Measurements from ENCODE around the gene MOBP.

The MOBP gene

GRCh38 chr3:39440316-39440715, 27.2 kb upstream of the MOBP start:
- no peak overlapping the region for H3K4me3 ChIP-seq (replicated peaks in 1 of 2; ENCODE audit: low read depth in 2 of 2, low read length in 2 of 2)
- DNase-seq (ENCODE audit: low read depth in 2 of 2): no peak
- TF ChIP-seq, protein P1, sequence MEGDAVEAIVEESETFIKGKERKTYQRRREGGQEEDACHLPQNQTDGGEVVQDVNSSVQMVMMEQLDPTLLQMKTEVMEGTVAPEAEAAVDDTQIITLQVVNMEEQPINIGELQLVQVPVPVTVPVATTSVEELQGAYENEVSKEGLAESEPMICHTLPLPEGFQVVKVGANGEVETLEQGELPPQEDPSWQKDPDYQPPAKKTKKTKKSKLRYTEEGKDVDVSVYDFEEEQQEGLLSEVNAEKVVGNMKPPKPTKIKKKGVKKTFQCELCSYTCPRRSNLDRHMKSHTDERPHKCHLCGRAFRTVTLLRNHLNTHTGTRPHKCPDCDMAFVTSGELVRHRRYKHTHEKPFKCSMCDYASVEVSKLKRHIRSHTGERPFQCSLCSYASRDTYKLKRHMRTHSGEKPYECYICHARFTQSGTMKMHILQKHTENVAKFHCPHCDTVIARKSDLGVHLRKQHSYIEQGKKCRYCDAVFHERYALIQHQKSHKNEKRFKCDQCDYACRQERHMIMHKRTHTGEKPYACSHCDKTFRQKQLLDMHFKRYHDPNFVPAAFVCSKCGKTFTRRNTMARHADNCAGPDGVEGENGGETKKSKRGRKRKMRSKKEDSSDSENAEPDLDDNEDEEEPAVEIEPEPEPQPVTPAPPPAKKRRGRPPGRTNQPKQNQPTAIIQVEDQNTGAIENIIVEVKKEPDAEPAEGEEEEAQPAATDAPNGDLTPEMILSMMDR (IDR thresholded peaks at IDR 0.05; ENCODE audit: low read depth, low read length): no peak

- no peak for DNase-seq (ENCODE audit: low read depth in 2 of 2)
- no peak overlapping the region for H3K4me3 ChIP-seq (replicated peaks in 1 of 2; ENCODE audit: low read depth in 2 of 2, low read length in 2 of 2)
- TF ChIP-seq, protein P1 (IDR thresholded peaks at IDR 0.05; ENCODE audit: low read depth, low read length): no peak
Measured at GRCh38 chr3:39443530-39443929, 23.9 kb upstream of the MOBP start.

- no peak for DNase-seq (ENCODE audit: low read depth in 2 of 2)
- TF ChIP-seq, protein P1 (IDR thresholded peaks at IDR 0.05; ENCODE audit: low read depth, low read length): no peak
- H3K4me3 ChIP-seq (replicated peaks in 1 of 2; ENCODE audit: low read depth in 2 of 2, low read length in 2 of 2): no peak overlapping the region
Measured at GRCh38 chr3:39445927-39446326, 21.6 kb upstream of the MOBP start.

DNA sequence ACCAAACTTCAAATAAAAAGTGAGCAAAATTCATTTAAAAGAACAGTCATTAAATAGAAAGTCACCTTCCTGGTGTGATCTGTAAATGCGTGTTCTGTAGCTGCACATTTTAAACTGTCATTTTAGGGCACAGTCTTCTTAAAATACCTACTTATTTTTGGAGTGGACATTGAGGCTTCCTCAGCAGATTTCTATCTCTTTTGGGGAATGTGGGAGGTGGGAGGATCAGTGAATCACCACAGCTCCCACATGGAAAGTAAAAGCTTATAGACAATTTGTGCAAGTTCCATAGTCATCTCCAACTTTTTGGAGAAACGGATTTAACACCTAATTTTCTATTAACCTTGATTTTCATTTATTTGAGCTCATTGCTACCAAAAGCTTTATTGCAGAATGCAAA, 21.0 kb upstream of the MOBP start:
- TF ChIP-seq, protein P1 (IDR thresholded peaks at IDR 0.05; ENCODE audit: low read depth, low read length): no peak
- H3K4me3 ChIP-seq (replicated peaks in 1 of 2; ENCODE audit: low read depth in 2 of 2, low read length in 2 of 2): no peak overlapping the region
- DNase-seq (ENCODE audit: low read depth in 2 of 2): no peak

DNA sequence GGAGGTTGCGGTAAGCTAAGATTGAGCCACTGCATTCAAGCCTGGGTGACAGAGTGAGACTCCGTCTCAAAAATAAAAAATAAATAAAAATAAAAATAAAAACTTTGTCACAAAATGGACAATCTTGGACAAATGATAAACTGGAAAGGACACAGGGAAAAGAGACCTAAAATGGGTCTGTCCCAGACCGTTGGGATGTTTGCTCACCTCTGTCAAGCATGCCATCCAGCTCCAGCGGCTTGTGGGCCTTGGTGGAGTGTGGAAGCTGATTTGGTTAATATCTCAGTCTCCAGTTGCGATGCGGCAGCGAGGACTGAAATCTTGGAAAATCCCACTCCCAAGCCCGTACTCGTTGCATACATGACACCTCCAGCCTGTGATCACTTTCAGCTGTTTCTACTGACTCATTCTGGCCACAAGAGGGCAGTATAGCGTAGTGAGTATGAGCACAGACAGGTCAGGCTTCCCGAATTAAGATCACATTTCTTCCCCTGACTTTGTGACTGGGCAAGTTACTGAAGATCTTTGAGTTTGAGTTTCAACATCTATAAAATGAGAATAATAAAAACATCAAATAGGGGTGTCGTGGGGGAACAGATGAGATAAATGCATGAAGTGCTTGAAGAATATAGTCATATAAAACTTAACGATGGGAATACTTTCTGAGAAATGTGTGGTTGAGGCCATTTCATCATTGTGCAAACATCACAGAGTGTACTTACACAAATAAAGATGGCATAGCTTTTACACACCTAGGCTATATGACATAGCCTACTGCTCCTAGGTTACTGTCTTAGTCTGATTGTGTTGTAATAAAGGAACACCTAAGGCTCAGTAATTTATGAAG, 19.6 kb upstream of the MOBP start:
- TF ChIP-seq, protein P1 (IDR thresholded peaks at IDR 0.05; ENCODE audit: low read depth, low read length): peak; percentile 87
- no peak overlapping the region for H3K4me3 ChIP-seq (replicated peaks in 1 of 2; ENCODE audit: low read depth in 2 of 2, low read length in 2 of 2)
- DNase-seq (ENCODE audit: low read depth in 2 of 2): peak; percentile 89

DNA sequence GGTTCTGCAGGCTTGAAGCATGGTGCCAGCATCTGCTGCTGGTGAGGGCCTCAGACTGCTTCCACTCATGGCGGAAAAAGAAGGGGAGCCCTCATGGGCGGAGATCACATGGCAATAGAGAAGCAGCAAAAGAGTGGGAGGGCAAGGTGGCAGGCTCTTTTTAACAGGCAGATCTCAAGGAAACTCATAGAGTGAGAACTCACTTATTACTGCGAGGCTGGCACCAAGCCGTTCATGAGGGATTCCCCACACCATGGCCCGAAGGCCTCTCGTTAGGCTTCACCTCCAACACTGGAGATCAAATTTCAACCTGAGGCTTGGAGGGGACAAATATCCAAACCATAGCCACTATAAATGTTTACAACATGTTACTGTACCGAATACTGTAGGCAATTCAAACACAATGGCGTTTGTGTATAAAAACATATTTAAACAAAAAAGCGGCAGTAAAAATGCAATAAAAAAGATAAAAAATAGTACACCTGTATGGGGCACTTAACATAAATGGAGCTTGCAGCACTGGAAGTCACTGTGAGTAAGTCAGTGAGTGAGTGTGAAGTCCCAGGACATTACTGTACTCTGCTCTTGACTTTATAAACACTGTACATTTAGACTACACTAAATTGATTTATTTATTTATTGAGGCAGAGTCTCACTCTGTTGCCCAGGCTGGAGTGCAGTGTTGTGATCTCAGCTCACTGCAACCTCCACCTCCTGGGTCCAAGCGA, 18.8 kb upstream of the MOBP start:
- TF ChIP-seq, protein P1 (IDR thresholded peaks at IDR 0.05; ENCODE audit: low read depth, low read length): no peak
- H3K4me3 ChIP-seq (replicated peaks in 1 of 2; ENCODE audit: low read depth in 2 of 2, low read length in 2 of 2): no peak overlapping the region
- no peak for DNase-seq (ENCODE audit: low read depth in 2 of 2)
